Vagina (tissue), 2 donors: ENCODE results near the gene PIK3R1.

ENCODE experiments used
- POLR2A ChIP-seq, 2 donors: fragments of 450-650 bp; IDR thresholded peaks; one replicate each; pipeline ENCODE4 v1.6.1; 2017; ENCODE audit warnings: antibody characterized with exemption in 2 of 2, mild to moderate bottlenecking in 2 of 2, moderate library complexity in 2 of 2
- POLR2AphosphoS5 ChIP-seq, 2 donors: sonication (generic); formaldehyde crosslinking; IDR thresholded peaks; one replicate each; pipeline ENCODE4 v1.9.0; 2017; ENCODE audit warnings: antibody characterized with exemption in 2 of 2, mild to moderate bottlenecking in 2 of 2, low read depth in 1 of 2; ENCODE audit not compliant: insufficient read depth in 1 of 2
- TF ChIP-seq, protein P1 (sequence below), 3 experiments: fragments of 450-650 bp in 2 of 3; fragments of 200-600 bp in 1 of 3; sonication (generic) in 1 of 3; IDR thresholded peaks; one replicate each; pipeline ENCODE4 v1.5.1; 2017 to 2019; ENCODE audit warnings: antibody characterized with exemption in 3 of 3, mild to moderate bottlenecking in 2 of 3, moderate library complexity in 2 of 3

DNA sequence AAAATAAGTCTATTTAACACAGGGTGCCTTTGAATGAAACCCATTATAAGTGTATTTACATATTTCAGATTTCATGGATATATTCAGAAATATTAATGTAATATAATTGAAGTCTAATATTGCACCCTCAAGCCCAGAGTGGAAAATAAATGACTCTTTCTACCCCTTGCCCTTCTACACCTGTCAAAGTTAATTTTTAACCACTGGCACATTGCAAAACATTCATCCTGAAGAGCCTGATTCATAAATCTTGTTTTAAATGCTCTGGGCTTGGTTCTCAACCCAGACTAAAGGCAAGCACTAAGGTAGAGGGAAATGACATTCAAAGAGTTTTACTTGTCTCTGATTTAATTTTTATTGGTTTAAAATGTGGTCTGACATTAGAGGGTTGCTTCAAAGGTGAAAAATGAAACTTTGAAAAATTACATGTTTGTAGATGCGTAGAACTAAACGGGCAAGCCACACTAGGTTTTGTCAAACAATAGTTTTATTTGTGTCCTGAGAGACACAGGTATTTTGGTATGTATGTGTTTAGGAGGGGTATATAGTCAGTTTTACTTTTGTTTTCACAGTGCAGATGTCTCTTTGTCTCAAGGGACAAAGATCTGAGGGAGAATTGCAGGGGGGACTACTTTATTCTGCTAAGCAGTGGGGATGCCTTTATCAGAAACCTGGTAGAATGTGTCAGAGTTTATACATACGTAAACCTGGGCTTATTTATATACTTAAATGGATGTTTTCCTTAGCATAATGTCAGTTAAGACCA, 69.7 kb downstream of the PIK3R1 start:
- TF ChIP-seq, protein P1, sequence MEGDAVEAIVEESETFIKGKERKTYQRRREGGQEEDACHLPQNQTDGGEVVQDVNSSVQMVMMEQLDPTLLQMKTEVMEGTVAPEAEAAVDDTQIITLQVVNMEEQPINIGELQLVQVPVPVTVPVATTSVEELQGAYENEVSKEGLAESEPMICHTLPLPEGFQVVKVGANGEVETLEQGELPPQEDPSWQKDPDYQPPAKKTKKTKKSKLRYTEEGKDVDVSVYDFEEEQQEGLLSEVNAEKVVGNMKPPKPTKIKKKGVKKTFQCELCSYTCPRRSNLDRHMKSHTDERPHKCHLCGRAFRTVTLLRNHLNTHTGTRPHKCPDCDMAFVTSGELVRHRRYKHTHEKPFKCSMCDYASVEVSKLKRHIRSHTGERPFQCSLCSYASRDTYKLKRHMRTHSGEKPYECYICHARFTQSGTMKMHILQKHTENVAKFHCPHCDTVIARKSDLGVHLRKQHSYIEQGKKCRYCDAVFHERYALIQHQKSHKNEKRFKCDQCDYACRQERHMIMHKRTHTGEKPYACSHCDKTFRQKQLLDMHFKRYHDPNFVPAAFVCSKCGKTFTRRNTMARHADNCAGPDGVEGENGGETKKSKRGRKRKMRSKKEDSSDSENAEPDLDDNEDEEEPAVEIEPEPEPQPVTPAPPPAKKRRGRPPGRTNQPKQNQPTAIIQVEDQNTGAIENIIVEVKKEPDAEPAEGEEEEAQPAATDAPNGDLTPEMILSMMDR (IDR thresholded peaks at IDR 0.05) = no peak
- no peak for TF ChIP-seq POLR2A (IDR thresholded peaks at IDR 0.05)
- no peak for TF ChIP-seq POLR2AphosphoS5 (IDR thresholded peaks at IDR 0.05; ENCODE audit: insufficient read depth in 1 of 2, low read depth in 1 of 2)
